Astrocyte (in vitro differentiated cells and primary cell): ENCODE measurements around the gene OR5C1.

Source experiments
- CTCF ChIP-seq: IDR thresholded peaks from 2 replicates; pipeline ENCODE4 v1.5.1; 2011; ENCODE audit warnings: low read depth, mild to moderate bottlenecking, inconsistent platforms, low read length, moderate library complexity; ENCODE audit not compliant: insufficient read depth
- EZH2 ChIP-seq: IDR thresholded peaks from 2 replicates; pipeline ENCODE4 v1.6.1; 2012; ENCODE audit warnings: mild to moderate bottlenecking, low read length, inconsistent platforms; ENCODE audit not compliant: insufficient read depth

GRCh38 chr9:122808141-122808540 lies 19.4 kb downstream of the OR5C1 start:
- TF ChIP-seq EZH2 (no peak), CTCF (no peak)
